SK-N-SH (cell line): ENCODE data around the gene CES5A. TPM values are rescaled to one million over a fixed set of nuclear protein-coding genes. Genes with fewer than 3 reads are reported as not detected.
A peak's percentile ranks its signal among the peaks of the same experiment; 100 is the strongest.
"Not testable (repeated sequence)": the region's sequence is repeated elsewhere in the genome, so short reads cannot be mapped to it uniquely, and the experiment has no call there.

Experiments
- CTCF ChIA-PET: fragments of 300-600, 350-600 bp; formaldehyde crosslinking; extraction: SDS; loops from one replicate; lab custom pipeline; 2021; lab: Yijun Ruan, JAX
- POLR2A ChIA-PET: fragments of 350-600 bp; sonication (Branson Sonifier 250); formaldehyde crosslinking; extraction: SDS; loops from one replicate; lab custom pipeline; 2020; ENCODE audit warnings: antibody characterized with exemption, inconsistent platforms; lab: Yijun Ruan, JAX
- DNase-seq: peaks from one replicate; pipeline ENCODE4 v3.0.0; 2012
- H2AFZ ChIP-seq: fragments of 200-600 bp; sonication (generic); 2 replicates; pipeline ENCODE4 v1.8.1; 2016; ENCODE audit warnings: antibody characterized with exemption, mild to moderate bottlenecking, low read depth
- H3F3A ChIP-seq: fragments of 200-600 bp; sonication (generic); replicated peaks from 2 replicates; pipeline ENCODE3; 2016; ENCODE audit warnings: antibody characterized with exemption, mild to moderate bottlenecking; ENCODE audit not compliant: insufficient read depth
- H3K27ac ChIP-seq, 2 experiments: fragments of 200-500 bp in 1 of 2; fragments of 200-600 bp in 1 of 2; sonication (Bioruptor generic) in 1 of 2; sonication (generic), shearing (Covaris generic) in 1 of 2; 2 replicates each; pipeline versions ENCODE4 v1.5.1 to v1.6.1; 2014 to 2016; ENCODE audit warnings: low read depth in 2 of 2, inconsistent platforms in 1 of 2, low read length in 1 of 2, mild to moderate bottlenecking in 1 of 2, mixed read lengths in 1 of 2
- H3K27me3 ChIP-seq: fragments of 200-600 bp; sonication (generic), shearing (Covaris generic); 2 replicates; pipeline ENCODE4 v1.6.1; 2016; ENCODE audit warnings: mixed run types; ENCODE audit not compliant: insufficient read depth
- H3K36me3 ChIP-seq, 2 experiments: fragments of 200-500 bp in 1 of 2; fragments of 200-600 bp in 1 of 2; sonication (Bioruptor generic) in 1 of 2; sonication (generic) in 1 of 2; replicated peaks in 1 of 2; 2 replicates each; pipeline versions ENCODE3 to v1.5.1; 2014 to 2016; ENCODE audit warnings: low read length in 1 of 2, mild to moderate bottlenecking in 1 of 2; ENCODE audit not compliant: insufficient read depth in 2 of 2, control insufficient read depth in 1 of 2
- H3K4me1 ChIP-seq, 2 experiments: fragments of 200-500 bp in 1 of 2; fragments of 200-600 bp in 1 of 2; sonication (Bioruptor generic) in 1 of 2; sonication (generic), shearing (Covaris generic) in 1 of 2; 2 replicates each; pipeline versions ENCODE4 v1.5.1 to v1.6.1; 2014 to 2016; ENCODE audit warnings: low read depth in 1 of 2, low read length in 1 of 2, mixed run types in 1 of 2; ENCODE audit not compliant: insufficient read depth in 2 of 2, control insufficient read depth in 1 of 2
- H3K4me2 ChIP-seq: fragments of 200-600 bp; sonication (generic), shearing (Covaris generic); 2 replicates; pipeline ENCODE4 v1.6.1; 2017; ENCODE audit warnings: mixed run types
- H3K4me3 ChIP-seq, 2 experiments: fragments of 200-500 bp in 1 of 2; fragments of 200-600 bp in 1 of 2; sonication (Bioruptor generic) in 1 of 2; sonication (generic), shearing (Covaris generic) in 1 of 2; 2 replicates each; pipeline versions ENCODE4 v1.5.1 to v1.8.1; 2014 to 2016; ENCODE audit warnings: low read depth in 2 of 2, inconsistent platforms in 1 of 2, low read length in 1 of 2, mild to moderate bottlenecking in 1 of 2, mixed read lengths in 1 of 2, moderate library complexity in 1 of 2
- H3K79me2 ChIP-seq: fragments of 200-600 bp; sonication (generic); 2 replicates; pipeline ENCODE4 v1.8.1; 2017; ENCODE audit warnings: mild to moderate bottlenecking; ENCODE audit not compliant: insufficient read depth
- H3K9ac ChIP-seq: fragments of 200-600 bp; sonication (generic); 2 replicates; pipeline ENCODE4 v1.6.1; 2017; ENCODE audit warnings: mixed run types
- H3K9me2 ChIP-seq: fragments of 200-600 bp; sonication (generic); 2 replicates; pipeline ENCODE4 v1.6.1; 2017; ENCODE audit warnings: mixed run types
- H3K9me3 ChIP-seq: fragments of 200-600 bp; sonication (generic); 2 replicates; pipeline ENCODE4 v1.6.1; 2017; ENCODE audit warnings: mixed run types, mild to moderate bottlenecking, moderate library complexity
- H4K20me1 ChIP-seq: fragments of 200-600 bp; sonication (generic); 2 replicates; pipeline ENCODE4 v1.6.1; 2017; ENCODE audit warnings: mild to moderate bottlenecking, mixed run types; ENCODE audit not compliant: insufficient read depth
- CHD2 ChIP-seq: fragments of 150-350 bp; IDR thresholded peaks from 2 replicates; pipeline ENCODE4 v1.6.1; 2018; ENCODE audit warnings: low read length; ENCODE audit not compliant: partially characterized antibody
- EP300 ChIP-seq, 2 experiments: IDR thresholded peaks; 2 replicates each; pipeline versions ENCODE4 v1.4.0 to v1.6.1; 2012; ENCODE audit warnings: borderline replicate concordance in 1 of 2, low read depth in 1 of 2, low read length in 1 of 2
- EZH2phosphoT487 ChIP-seq: fragments of 200-600 bp; sonication (generic); IDR thresholded peaks from 2 replicates; pipeline ENCODE4 v1.6.1; 2017; ENCODE audit warnings: low read depth, mixed run types, mild to moderate bottlenecking, antibody characterized with exemption, moderate library complexity, borderline replicate concordance
- GABPA ChIP-seq: IDR thresholded peaks from 2 replicates; pipeline ENCODE4 v1.4.0; 2012; ENCODE audit warnings: low read depth, mild to moderate bottlenecking
- RFX5 ChIP-seq: IDR thresholded peaks from 2 replicates; pipeline ENCODE4 v1.6.1; 2012; ENCODE audit warnings: mild to moderate bottlenecking, improper control_type of control experiment, low read length
- WGBS: methylation state at CpG from one replicate; pipeline ENCODE4 v1.1.6; 2017; ENCODE audit warnings: low lambda C conversion rate; 5-methylcytosine and 5-hydroxymethylcytosine counted together
- polyA plus RNA-seq, 3 experiments: library from polyadenylated mRNA; depleted of rRNA; stranded (reverse); fragments of >200 nt; gene quantifications; 2 replicates each; pipeline ENCODE4 v1.2.3, GENCODE V29; 2012

CES5A gene
- polyA plus RNA-seq, 1 of the 3 experiments (the other 2 are of a cell fraction): not detected

DNA sequence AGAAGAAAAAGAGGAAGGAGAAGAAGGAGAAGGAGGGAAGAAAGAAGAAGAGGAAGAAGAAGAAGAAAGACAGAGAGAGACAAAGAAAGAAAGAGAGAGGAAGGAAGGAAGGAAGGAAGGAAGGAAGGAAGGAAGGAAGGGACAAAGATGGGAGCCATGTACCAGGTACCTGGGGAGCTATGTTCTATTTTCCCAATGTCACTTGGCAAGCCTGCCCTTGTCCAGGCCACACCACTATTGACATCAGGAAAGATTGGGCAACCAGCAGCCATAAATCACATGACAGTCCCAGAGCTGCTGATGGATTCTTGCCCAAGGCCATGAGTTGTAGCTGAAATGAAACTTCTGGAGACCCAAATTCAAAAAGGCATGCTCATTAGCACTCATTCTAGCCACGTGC, 39.6 kb downstream of the CES5A start:
- Histone ChIP-seq H3K27me3 (no peaks in the 10 kb centered on the region), H3K4me2 (no peak overlapping the region), H2AFZ (no peak overlapping the region), H4K20me1 (no peaks in the 10 kb centered on the region), H3K9me3 (no peaks in the 10 kb centered on the region), H3K36me3 (no peaks in the 10 kb centered on the region), H3K4me3 (no peak overlapping the region), H3K9ac (no peak overlapping the region), H3K79me2 (no peaks in the 10 kb centered on the region)
- CTCF ChIA-PET: interaction anchor here (1.4 to 1.9 kb wide), 3 partner anchors 123 to 371 kb away, joined by 5 to 11 read pairs (median 9); no protein-coding TSS in a partner anchor
- POLR2A ChIA-PET: no interaction called here
- 0% methylated on average over 1 of the region's 1 CpG for WGBS
- TF ChIP-seq EZH2phosphoT487: no peak
- TF ChIP-seq EP300 (IDR thresholded peaks at IDR 0.05; ENCODE audit: borderline replicate concordance in 1 of 2, low read depth in 1 of 2, low read length in 1 of 2): 0 out of 4 replicates have a peak, but pooled peaks of 1 of the 2 experiments have one; percentile 11
- TF ChIP-seq, all 33 proteins: peak for 1
- Histone ChIP-seq H3K9me2 (no peaks in the 10 kb centered on the region), H3F3A (no peaks in the 10 kb centered on the region), H3K27ac (no peak overlapping the region), H3K4me1 (peaks cover 0 to 8% of the 10 kb centered on the region in 2 experiments; a peak in 1 of 4 replicates)
- peak; percentile 39 for DNase-seq

DNA sequence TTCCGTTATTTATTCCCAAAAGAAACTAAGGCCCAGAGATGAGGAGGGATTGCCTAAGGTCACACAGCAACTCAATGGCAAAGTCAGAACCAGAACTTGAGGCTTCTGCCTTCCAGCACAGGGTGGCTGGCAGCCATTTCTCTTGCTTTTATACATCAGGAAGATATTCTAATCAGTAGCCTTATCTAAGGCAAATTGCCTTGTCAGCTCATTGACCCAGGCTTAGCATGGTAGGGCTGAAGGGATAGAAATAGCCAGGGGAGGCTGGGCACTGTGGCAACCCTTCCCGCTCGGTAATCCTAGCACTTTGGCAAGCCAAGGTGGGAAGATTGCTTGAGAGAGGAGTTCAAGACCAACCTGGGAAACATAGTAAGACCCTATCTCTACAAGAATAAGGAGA, 40.0 kb downstream of the CES5A start:
- H3K79me2 ChIP-seq, H2AFZ ChIP-seq, H3K9me3 ChIP-seq, H4K20me1 ChIP-seq, POLR2A ChIA-PET, H3K27ac ChIP-seq, H3K4me1 ChIP-seq, H3K36me3 ChIP-seq, H3K27me3 ChIP-seq, H3K4me2 ChIP-seq, H3F3A ChIP-seq, H3K9ac ChIP-seq, H3K9me2 ChIP-seq, DNase-seq, H3K4me3 ChIP-seq: not testable (repeated sequence)
- CTCF ChIA-PET: interaction anchor here (1.1 to 1.9 kb wide), 4 partner anchors 122 to 371 kb away, joined by 3 to 11 read pairs (median 7); no protein-coding TSS in a partner anchor
- 50% methylated on average over 3 of the region's 3 CpGs for WGBS

DNA sequence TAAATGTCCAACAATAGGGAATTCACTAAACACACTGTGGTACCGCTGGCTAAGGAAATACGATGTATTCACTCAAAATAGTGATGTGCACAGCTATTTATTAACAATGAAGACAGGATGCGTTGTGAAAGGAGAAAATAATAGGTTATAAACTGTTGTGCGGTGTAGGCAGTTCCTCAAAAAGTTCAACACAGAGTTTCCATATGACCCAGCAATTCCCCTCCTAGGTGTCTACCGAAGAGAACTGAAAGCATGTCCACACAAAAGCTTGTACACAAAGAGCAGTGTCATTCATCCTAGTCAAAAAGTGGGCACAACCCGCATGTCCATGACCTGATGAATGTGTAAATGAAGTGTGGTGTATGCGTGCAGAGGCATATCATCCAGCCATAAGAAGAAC, 41.1 kb downstream of the CES5A start:
- H3K4me3 ChIP-seq: no peak overlapping the region
- H3K9ac ChIP-seq: no peak overlapping the region
- H3K36me3 ChIP-seq: no peaks in the 10 kb centered on the region
- no peaks in the 10 kb centered on the region for H3K79me2 ChIP-seq
- no peak for DNase-seq
- no peaks in the 10 kb centered on the region for H3F3A ChIP-seq
- no peak overlapping the region for H3K4me2 ChIP-seq
- POLR2A ChIA-PET: no interaction called here
- CTCF ChIA-PET: interaction anchor here (1.1 kb wide), 2 partner anchors 339 to 369 kb away, joined by 3 read pairs; no protein-coding TSS in a partner anchor
- H3K27me3 ChIP-seq: no peaks in the 10 kb centered on the region
- no peaks in the 10 kb centered on the region for H3K9me2 ChIP-seq
- H4K20me1 ChIP-seq: no peaks in the 10 kb centered on the region
- TF ChIP-seq RFX5 (no peak), CHD2 (no peak), GABPA (no peak)
- no peak overlapping the region for H2AFZ ChIP-seq
- 45% methylated on average over 7 of the region's 7 CpGs for WGBS
- H3K4me1 ChIP-seq: peaks cover 0 to 8% of the 10 kb centered on the region in 2 experiments; a peak in 1 of 4 replicates
- H3K27ac ChIP-seq: no peak overlapping the region
- no peaks in the 10 kb centered on the region for H3K9me3 ChIP-seq
